ENCODE results near the gene TTLL10.

Gene TTLL10

GRCh38 chr1:1203561-1204424, 30.1 kb downstream of the TTLL10 start:
- in situ Hi-C loops (cut with MboI; ENCODE audit: low sequenced_read_pairs): no loop called here

DNA sequence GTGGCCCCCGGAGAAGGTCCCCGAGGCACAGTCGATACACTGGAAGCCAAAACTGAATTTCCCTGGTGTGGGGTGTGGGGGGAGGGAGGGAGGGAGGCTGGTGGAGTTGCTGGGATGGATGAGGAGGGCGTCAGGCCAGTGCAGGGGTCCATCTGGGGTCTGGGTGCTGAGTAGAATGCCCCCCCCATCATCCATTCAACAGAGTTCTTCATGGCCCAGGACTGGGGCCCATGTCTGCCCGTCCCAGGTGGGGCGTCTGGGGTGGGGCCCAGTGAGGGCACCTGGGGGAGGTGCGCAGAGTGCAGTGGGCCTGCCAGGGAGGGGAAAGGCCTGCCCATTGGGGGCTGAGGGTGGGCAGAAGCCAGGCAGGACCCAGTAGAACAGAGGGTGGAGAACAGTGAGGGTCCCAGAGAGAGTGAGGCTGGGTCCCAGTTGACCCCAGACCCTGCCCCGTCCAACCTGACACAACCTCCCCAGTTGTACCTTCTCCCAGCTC, 30.8 kb downstream of the TTLL10 start:
- in situ Hi-C loops (cut with MboI; ENCODE audit: low sequenced_read_pairs): no loop called here

DNA sequence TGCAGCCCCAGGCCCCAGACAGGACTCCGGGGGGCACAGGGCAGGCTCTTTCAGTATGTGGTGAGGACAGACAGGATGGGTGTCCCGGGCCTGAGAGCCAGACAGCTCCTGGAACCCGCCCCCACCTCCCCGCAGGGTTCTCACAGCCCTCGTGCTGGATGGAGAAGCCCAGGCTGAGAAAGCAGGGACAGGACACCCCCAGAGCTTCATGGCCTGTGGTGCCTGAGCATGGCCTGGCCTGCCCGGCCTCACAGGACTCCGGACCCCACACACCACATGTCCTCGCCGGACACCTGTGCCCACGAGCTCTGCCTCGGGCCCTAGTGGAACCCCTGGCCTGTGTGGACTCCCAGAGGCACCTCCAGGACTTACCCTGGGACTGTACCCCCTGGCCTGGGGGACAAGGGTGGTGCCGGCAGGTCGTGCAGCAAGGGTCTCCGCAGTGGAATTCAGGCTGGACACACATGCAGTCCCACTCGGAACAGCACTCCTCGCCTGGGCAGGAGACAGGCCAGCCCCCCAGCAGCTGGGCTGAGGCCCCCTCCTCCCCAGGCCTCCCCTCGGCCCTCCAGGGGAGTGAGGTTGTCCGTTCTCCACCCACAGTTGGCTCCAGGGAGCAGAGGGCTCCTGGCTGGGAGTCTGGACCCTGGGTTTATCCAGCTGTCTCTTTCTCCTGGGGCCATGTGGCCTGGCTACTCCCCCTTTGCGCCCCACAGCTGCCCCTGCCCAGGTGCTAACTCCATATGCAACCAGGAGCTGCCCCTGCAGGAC, 31.5 kb downstream of the TTLL10 start:
- in situ Hi-C loops (cut with MboI; ENCODE audit: low sequenced_read_pairs): no loop called here

GRCh38 chr1:1205769-1206375, 32.2 kb downstream of the TTLL10 start:
- in situ Hi-C loops (cut with MboI; ENCODE audit: low sequenced_read_pairs): no loop called here

DNA sequence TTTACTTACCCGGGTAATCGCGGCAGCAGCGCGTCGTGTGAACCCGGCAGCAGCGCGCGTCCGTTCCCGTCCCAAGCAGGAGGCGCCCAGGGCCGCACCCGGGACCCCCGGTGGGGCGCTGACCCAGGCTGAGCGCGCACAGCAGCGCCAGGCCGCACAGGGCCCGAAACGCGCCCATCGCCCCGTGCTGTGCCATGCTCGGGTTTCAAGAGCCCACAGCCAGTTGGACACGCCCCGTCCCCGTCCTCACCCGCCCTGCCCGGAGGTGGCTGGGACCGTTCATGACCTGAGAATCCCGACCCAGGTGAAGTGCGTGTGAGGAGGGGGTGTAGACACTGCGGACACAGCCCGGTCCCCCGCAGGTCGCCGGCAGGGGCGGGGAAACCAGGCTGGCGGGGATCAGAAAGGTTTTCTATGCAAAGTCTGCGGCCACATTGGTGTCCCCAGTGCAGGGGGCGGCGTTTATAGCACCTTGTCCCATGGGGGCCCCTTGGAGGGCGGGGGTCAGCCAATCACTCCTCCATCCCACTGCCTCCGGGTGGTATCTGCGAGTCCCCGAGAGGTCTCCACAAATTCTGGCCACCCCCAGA, 32.8 kb downstream of the TTLL10 start, which contains the start of gene TNFRSF18:
Gene TNFRSF18 (minus strand): TSS at position 217 of the 590 bp plus-strand sequence. CDS start 21 bp downstream, at position 196.
- in situ Hi-C loops (cut with MboI; ENCODE audit: low sequenced_read_pairs): no loop called here

DNA sequence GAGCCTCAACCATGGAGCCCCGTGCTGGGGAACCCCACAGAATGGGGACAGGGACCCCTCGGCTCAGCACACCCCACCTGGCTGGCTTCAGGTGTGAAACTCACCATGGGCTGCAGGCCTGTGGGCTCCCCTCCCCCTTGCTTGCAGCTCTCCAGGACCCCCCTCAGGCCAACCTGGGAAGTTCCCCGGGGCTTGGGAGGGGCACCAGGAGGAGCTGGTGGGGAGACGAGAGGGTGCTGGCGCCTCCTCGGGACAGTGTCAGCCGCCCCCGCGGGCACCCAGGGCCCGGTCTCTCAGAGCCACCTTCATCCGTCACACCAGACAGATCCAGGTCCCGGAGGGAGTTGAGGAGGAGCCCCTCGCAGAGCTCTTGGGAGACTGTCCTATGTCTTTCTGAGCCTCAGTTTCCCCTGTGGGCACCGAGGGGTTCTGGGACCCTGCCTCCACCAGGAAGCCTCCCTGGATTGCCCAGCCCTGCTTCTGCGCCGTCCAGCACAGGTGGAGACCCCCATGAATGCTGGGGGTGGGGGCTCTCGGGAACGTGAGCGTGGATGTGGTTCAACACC, 33.4 kb downstream of the TTLL10 start:
- in situ Hi-C loops (cut with MboI; ENCODE audit: low sequenced_read_pairs): no loop called here

GRCh38 chr1:1207571-1207892, 33.9 kb downstream of the TTLL10 start:
- in situ Hi-C loops (cut with MboI; ENCODE audit: low sequenced_read_pairs): no loop called here

DNA sequence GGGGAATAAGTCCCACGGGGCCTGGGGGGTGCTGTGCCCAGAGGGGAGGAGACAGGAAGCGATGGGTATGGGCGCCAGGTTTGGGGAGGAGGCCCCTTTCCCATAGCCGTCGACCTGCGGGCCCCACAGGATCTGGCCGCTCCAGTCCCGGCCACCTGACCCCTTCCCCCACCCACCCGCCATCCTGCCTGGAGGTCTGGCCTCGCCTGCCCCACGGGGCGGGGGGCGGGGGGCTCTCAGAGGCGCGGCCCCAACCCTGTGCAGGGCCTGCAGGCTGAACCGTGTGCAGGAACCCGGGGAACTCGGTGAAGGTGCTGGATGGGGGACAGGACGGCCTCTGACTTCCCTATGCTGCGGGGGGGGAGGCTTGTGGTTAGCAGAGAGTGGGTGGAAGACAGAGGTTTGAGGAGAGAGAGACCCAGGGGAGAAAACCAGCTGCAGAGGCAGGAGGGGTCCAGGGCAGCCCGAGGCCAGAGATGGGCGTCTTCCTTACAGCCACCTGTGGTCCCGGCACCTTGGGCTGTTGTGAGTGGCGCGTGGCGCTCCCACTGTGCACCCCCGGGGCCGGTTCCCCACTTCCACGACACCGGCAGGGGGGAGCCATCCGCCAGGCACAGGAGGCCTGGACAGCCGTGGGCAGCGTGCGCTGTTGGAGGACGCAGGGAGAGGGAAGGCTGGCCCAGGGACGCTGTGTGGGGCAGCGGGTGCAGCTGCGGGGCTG, 35.2 kb downstream of the TTLL10 start:
- in situ Hi-C loops (cut with MboI; ENCODE audit: low sequenced_read_pairs): no loop called here

DNA sequence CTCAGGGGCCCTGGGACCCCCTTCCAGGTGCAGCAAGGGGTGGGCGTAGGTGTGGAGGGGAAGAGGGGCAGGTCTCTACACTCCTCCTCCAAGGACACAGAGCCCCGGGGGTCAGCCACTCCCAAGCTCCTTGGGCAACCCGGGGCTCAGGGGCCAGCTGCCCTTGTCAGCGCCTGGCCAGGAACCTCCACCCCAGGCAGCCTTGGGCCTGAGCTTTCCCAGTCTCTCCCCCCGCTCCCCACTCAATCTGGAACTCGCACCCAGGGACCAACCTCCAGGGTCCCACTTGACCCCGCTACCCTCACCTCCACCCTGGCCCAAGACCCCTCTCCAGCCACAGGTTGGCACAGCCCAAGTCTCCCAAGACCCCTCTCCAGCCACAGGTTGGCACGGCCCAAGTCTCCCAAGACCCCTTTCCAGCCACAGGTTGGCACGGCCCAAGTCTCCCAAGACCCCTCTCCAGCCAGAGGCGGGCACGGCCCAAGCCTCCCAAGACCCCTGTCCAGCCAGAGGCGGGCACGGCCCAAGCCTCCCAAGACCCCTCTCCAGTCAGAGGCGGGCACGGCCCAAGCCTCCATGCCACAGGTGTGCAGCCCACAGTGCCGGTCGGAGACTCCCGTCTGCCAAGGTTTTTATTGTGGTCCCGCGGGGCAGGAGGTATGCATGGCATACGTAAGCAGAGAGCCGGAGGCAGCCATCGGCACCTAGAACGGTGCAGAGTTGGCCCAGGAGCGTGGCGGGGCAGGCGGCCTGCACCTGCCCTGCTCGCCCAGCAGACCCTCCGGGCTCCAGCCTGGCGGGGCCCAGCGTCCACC, 37.3 kb downstream of the TTLL10 start:
- in situ Hi-C loops (cut with MboI; ENCODE audit: low sequenced_read_pairs): no loop called here

DNA sequence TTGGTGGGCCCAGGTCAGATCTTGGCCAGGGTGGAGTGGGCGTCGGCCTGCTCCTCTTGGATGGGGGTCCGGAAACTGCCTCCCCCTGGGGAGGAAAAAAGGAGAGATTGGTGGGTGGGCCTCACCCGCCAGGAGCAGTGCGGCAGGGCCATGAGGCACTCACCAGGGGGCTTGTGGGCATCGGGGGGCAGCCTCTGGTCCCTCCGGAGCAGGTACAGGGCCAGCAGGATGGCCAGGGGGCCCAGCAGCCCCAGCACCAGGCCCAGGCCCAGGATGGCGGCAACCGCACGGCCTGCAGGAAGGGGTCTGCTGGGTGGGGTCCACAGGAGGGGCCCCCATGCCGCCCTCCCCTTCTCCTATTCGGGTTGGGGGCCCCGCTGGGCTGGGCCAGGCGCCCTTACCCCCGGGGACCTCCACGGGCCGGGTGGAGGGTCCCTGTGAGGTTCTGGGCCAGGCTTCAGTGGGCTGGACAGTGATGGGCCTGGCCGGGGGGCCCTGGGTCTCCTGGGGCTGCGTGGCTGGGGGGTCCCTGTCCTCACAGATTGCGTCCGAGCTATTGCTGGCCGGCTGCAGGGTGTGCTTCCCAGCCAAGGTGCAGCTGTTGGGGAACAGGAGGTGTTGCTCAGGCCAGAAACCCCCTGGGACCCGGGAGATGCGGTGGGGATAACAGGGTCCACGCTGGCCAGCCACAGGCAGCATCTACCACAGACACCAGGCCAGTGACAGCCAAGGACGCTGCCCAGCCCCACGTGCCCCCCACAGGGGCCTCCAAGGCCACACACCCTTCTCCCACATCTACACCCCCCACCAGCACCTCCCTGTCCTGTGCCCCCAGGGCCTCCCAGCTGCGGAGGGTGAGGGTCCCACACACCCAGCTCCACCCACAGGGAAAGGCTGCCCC, 38.1 kb downstream of the TTLL10 start:
- in situ Hi-C loops (cut with MboI; ENCODE audit: low sequenced_read_pairs): no loop called here

DNA sequence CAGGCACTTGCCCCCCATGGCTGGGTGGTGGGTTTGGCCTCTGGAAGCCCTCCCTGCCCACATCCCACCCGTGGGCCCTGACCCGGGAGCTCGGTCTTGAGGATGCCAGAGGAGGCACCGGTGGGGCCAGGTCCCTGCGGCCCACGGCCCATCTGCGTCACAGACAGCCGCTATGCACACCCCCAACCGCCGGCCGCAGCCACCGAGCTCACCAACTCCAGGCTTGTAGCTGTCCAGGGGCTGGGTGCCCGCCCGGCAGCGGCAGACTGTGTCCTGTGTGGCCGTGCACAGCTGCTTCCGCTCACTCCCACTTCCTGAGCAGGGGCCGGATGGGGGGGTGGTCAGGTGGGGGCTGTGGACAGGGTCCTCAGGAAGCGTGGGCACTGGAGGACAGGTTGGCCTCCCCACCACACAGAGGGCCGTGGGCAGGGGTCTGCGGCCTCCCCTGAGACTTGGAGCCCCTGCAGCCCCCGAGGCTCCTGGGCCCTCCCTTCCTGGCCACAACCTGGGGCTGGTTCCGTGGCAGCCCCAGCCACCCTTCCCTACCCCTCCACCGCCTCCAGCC, 39.2 kb downstream of the TTLL10 start:
- in situ Hi-C loops (cut with MboI; ENCODE audit: low sequenced_read_pairs): no loop called here

DNA sequence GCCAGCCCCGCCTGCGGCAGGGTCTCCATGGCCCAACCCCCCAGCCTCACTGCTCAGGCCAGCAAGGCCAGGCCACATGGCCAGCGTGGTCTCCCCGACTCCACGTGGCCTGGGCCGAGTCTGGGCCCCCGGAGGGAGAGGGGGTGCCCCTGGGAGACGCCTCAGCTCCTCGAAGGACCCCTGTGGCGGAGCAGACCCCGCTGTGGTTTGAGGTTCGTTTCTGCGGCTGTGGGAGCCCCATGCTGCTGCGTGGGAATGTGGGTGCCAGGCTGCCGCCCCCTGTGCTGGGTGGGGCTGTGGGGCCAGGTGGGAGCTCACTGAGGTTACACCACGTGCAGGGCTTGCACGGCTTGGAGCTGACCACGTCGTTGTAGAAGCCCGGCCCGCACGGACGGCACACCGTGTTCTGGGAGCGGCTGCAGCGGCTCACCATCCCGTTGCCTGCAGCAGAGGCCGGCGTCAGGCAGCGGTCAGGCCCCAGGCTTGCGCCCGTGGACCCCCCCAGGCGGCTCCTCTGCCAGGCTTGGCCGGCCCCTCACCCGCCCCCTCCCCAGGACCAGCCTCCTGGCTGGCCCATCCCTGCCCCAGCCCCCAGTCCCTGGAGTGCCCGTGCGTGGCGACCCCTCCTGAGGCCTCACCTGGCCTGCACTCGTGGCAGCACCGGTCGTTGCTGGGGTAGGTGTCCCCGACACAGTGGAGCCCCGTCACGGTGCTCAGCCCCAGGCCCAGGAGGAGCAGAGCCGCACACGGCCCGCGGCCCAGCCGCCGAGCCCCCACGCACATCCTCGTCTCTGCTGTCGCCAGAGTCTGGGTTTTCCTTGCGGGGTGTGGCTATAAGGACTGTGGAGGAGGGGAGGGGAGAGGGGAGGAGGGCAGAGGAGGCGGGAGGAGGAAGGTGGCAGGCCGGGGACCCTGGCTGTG, 39.9 kb downstream of the TTLL10 start, which contains the start of gene TNFRSF4:
Gene TNFRSF4 (minus strand): TSS at position 809 of the 921 bp plus-strand sequence. CDS start 26 bp downstream, at position 783.
- in situ Hi-C loops (cut with MboI; ENCODE audit: low sequenced_read_pairs): no loop called here

DNA sequence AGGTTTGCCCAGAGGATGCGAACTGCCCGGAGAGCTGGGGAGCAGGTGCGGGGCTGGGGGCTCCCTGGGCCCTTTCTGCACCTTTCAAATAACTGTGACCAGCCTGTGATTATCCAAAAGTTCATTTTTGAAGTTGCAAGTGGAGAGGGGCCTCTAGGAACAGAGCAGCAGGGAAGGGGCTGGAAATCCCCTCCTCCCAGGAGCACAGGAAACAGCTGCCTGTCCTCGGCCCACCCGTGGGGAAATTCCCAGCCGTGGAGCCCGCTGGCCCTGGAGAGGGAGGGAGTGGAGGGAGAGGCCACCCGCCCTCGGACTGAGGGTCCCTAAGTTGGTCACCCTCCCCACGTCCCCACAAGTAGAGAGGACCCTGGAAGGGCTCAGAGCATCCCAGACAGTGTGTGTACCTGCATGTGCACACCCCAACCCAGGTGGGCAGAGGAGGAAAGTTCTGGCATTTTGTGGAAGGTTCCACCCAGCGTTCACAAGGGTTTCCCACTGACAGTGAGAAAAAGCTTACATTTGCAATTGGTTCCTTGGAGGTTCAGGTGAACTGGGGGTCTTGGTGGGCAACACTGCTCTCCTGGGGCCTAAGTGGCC, 41.5 kb downstream of the TTLL10 start:
- in situ Hi-C loops (cut with MboI; ENCODE audit: low sequenced_read_pairs): no loop called here

DNA sequence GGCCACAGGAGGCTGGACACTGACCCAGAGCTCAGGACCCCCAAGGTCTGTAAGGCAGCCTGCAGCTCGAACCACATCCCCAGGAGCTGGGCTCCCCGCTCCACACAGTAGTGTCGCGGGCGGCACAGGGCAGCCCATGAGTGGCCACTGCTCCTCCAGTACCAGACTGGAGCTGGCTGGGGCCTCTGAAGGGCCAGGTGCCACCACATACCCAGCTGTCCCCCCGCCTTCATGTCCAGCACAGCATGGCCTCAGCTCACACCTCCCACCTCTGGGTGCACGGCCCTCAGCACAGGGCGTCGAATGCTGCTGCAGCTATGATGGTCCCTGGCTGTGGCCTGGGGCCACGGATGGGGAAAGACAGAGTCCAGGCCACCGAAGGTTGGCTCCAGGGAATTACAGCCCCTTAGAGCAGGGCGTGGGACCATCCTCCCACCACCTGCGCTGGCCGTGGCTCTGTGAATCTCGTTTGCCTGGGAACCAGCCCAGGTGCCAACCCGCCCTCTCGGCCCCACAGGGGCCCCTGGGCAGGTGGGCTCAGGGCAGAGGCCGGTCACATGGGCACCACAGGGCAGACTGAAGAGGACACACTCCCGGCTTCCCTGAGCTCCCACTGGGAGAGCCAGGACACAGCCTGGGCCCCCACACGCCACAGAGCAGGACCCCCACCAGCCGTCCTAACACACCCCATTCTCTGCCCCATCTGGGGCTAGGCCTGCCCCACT, 42.4 kb downstream of the TTLL10 start:
- in situ Hi-C loops (cut with MboI; ENCODE audit: low sequenced_read_pairs): no loop called here

DNA sequence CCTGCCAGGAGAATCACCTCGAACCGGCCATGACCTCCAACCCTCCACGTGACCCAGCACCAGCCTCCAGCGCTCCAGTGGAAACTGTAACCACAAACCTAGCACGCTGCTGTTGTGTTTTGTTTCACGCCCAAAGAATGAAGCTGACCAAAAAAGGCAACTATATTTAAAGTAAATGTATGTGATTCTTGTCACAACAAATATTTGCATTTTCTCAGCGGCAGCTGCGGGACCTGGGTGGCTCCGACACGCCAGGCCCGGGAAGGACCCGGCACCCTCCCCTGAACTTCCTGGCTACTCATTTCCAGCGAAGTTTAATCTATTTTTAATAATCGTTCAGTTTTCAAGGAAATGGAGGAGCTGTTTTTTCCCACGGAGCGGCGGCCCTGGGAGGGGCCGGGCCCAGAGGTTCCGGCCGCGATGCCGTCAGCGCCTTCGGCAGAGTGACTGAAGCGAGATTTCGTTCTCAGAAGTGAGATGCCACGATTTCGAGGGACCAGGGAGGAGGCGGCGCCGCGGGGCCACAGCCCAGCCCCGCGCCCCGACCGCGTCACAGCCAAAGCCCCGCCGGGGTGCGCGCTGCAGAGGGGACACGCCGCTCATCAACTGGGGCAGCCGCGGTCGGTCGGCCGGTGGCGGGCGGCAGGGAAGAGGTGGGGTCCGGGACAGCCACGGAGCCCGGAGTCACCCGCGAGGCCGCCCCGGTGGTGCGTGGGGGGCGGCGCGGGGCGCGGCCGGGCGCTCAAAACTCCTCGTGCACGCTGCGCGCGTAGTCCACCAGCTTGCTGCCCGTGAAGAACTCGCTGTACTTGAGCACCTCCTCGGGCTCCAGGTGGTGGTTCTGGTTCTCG, 43.3 kb downstream of the TTLL10 start:
- in situ Hi-C loops (cut with MboI; ENCODE audit: low sequenced_read_pairs): no loop called here

Measured in HL-60/S4 (cell line).